Fibroblast of skin of left biceps (primary cell): Measurements from ENCODE around the gene ANKRD36C.
"Not testable (repeated sequence)": the region's sequence is repeated elsewhere in the genome, so short reads cannot be mapped to it uniquely, and the experiment has no call there.

ENCODE experiments used
- DNase-seq, 2 experiments: peaks; one replicate each; pipeline ENCODE4 v3.0.0-alpha.2; 2013; ENCODE audit warnings: low read depth in 2 of 2

ANKRD36C gene

DNA sequence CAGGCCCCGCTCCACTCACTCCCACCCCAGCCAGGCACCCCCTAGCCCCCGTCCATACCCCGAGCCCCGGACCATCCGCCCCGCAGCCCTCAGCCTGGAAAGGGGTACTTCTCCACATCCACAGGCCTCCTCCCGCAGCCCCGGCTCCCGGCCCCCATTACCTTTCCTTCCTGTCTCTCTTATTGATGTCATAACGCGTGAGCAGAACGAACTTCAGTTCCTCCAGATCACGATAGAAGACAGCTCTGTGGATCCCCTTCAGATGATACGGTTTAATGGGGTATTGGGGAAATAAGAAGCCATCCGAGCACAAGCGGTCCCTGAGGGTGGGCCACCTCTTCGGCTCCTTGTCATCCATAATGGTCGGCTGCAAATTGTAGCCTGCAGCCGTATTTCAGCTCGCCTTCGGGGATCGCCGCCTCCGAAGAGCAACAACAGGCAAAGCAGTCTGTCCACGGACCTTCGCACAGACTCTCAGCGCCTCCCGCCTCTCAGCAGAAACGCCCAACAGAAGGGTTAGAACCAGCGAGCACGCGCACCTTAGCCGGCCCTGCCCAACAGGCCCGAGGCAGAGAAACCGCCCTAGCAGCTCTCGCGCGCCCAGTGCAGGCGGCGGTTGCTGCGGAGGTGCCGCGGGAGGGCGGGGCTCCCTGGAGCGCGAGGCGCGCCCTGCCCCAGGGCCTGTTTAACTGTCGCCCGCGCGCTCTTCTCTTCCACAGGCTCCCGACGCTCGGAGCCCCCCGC, at the start of gene ANKRD36C:
Gene ANKRD36C, minus strand, starts transcription at position 474 of the 744 bp plus-strand sequence. Its CDS starts 116 bp downstream, at position 358.
- not testable (repeated sequence) for DNase-seq

DNA sequence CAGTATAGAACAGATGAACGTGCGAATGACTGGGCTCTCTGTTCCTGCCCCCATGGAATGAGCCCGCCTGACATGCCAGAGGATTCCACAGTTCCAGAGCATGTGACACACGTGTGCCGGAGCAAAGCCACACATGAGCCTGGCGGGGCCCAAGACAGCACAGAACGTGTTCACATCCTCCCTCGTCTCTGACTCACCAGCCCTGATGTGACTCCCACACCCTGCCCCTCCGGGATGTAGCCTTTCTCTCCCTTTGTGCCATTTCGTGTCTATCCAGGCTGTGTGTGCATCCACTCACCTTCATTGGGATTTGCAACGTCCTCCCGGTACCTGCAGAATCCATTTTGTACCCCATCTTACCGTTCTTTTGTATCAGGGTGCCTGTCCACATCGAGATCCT, 43.9 kb upstream of the ANKRD36C start:
- not testable (repeated sequence) for DNase-seq

DNA sequence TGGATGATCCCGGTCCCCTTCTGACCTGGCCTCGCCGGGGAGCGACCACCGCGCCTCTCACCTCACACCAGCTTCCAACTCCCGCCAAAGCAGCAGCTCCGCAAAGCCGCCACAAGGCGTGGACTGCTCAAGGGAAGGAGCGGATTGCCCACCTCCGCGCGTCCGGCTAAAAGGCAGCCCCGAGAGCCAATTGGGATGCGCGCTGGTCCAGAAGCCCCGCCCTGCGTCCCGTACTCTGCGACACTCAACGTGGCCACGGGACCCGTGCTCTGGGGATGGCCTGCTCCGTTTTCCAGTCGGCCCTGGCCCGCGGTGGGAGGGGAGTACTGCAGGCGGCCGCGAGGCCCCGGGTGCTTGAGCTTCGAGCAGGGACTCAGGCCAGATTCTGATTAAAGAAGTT, 43.2 kb upstream of the ANKRD36C start, which contains the start of gene GPAT2:
Gene GPAT2, minus strand, starts transcription at position 125 of the 400 bp plus-strand sequence. CDS start 2,557 bp downstream, outside the sequence.
- not testable (repeated sequence) for DNase-seq

DNA sequence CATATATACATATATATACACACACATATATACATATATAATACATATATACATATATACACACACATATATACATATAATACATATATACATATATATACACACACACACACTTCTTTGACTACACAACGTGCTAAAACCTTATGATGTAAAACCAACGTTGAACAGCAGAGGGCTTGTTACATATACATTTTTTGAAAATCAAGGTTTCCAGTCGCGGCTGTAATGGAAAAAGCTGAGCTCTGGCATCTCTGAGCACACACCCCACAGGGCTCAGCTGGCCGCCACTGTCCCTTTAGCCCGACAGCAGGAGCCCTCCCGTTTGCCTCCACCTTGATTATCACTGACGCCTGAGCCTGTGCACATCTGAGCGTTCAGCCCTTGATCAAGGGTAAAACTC, 42.4 kb upstream of the ANKRD36C start:
- not testable (repeated sequence) for DNase-seq

DNA sequence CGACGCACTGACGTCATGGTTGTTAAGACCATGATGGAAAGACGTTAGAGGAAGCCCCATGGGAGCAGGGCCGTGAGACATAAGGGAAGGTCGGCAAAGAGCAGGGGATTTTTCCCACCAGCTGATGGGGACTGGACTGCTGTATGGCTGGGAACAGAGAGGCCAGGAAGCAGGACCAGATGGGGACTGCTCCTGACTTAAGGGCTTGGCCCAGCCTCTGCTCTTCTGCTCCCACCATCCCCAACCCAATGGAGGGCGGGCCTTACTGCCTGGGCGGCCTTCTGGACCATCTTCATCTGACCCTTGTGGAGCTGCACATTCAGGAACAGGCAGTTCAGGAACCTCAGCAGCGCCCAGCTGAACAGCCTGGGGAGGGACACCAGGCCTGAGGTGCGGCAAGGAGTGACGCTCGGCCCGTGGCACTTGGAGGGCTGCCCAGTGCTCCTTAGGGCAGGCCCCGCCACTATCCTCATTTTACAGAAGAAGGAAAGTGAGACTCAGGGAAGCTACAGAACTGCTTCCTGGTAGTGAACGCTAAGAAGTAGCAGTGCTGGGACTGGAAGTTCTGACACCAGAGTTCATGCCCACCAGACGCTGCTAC, 36.2 kb upstream of the ANKRD36C start:
- not testable (repeated sequence) for DNase-seq

DNA sequence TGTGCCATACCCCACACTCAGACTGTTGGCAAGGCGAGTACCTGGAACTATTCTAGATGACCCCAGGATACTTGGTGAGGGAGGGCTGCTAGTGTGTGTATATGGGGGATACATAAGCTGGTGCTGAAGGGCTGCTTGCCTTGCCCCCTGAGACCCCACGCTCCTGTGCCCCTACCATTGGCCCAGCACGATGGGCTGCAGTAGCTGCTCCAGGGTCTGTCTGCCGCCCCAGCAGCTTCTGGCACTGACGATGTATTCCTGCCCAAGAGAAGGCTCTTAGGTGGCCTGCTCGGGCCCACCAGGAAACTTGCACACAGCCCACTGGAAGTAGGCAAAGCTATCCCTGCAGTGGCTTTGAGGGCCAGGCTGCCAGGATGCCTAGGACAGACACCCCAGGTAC, 34.1 kb upstream of the ANKRD36C start:
- DNase-seq: not testable (repeated sequence)

DNA sequence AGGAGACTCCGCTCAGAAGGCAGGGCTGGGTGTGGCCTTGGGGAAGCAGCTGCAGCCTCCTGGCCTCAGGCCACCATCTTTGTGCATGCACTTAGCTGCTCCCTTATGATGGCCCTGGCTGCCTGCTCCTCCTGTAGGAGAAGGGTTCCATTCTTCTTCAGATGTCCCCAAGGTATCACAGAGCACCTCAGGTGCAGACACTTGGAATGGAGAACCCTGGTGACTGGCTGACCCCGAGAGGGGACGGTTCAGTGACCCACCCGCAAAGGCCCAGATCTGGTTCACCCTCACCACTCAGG, 33.5 kb upstream of the ANKRD36C start:
- no peak for DNase-seq

DNA sequence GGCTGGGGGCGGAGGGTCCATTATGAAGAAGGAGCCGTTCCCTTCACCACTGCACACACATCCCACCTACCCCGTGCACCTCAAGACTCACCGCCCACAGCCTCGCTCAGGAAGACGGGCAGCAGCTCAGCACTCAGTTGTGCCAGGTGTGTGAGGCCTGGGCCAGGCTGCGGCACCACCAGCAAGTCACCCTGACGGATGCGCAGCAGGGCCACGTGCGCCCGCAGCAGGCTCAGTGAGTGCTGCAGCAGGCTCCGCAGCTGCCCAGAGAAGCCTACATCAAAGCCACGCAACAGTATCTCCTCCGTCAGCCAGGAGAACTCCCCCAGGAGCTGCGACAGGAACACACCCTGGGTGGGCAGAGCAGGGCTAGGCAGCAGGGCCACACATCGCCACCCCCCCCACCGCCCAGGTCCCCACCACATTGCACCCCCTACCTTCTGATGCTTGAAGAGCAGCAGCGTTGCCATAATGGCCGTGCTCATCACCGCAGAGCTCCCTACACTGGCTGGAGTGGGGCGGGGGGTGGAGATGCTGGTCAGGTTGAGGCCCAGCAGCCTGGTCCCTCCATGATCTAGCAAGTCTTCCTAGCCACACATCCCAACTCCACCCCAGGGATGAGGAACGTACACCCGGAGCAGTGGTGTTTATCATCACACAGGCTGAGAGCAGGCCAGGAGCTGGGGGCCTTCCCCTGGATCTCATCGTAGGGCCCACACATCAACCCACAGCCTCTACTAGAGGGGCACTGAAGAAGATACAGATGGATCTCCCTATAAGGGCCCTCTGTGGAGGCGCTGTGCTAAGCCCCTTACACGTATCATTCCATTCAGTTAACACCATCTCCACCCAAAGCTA, 32.9 kb upstream of the ANKRD36C start:
- DNase-seq: no peak

DNA sequence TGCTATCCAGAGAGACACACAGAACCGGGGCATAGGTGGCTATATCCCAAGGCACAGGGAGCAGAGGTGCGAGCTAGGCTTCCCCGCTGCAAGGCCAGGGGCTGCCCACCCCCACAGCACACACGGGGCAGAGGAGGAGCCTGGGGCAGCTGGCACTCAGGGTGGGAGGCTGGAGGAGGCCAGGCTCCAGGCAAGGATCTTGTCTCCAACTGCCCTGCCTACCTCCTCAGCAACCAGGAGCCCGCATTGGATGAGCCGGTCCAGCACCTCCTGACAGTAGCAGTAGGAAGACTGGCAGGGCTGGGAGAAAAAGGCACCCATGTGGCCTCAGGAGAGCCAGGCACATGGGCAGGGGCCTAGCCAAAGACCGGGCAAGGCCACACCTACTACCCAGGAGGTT, 32.1 kb upstream of the ANKRD36C start:
- not testable (repeated sequence) for DNase-seq

DNA sequence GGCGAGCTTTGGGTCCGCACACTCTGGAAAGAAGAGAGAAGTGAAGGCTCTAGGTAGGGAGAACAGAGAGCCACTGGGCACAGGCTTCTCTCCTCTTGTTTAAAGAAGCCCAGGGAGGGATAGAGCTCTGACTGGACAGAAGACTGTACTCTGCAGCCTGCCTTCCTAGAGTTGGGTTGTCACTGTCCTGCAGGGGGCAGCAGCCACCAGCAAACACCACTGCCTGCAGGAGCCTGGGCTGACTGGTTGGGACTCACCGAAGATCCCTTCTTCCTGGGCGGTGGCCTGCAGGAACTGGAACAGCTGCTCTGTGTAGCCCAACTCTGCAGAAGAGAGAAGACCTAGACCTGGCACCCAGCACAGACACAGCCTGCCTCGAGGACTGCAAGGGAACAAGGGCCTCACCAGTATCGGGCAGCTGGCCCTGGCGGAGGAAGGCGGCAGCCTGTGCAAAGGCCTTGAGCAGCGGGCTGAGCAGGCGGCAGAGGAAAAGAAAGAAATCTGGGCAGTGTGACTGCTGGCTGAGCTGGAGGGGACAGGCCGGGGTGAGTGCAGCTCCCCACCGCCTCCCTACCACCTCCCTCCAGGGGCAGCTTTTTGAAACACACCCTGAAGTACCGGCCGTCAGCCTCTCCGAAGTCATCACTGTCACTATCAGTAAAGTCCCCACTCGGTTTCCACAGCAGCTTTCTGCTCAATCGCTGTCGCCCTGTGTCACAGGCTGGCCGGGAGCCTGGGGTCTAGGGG, 31.2 kb upstream of the ANKRD36C start:
- peak; percentile 9 to 19 for DNase-seq

DNA sequence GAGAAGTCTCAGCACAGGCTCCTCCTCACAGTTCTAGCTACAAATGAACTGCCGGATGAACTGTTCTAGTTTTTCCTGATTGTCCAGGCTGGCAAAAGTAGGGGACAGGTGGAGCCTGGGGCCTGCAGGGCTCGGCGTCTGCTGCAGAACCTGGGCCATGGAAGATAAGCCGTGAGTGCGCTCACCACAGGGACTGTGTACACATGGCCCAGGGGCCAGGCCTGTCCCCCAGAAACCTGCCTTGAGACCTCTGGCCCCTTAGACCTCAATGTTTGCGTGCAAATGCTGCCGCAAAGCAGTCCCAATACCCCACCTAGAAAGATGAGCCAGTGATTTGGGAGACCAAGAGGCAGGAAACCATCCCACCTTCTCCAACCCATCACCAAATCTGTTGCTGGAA, 30.5 kb upstream of the ANKRD36C start:
- not testable (repeated sequence) for DNase-seq

DNA sequence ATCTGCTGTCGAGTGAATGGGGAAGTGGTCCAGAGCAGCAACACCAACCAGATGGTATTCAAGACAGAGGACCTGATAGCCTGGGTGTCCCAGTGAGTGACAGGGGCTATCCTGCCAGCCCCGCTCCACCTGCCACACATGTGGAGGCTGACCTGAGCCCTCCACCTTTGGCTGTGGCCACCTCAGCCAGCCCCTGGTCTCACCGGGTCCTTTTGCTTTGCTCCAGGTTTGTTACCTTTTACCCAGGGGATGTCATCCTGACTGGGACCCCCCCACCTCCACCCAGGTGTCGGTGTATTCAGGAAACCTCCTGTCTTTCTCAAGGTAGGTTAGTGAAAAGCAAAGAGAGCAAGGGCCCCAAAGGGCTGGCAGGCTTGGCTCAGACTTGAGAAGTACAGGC, 29.5 kb upstream of the ANKRD36C start:
- not testable (repeated sequence) for DNase-seq

DNA sequence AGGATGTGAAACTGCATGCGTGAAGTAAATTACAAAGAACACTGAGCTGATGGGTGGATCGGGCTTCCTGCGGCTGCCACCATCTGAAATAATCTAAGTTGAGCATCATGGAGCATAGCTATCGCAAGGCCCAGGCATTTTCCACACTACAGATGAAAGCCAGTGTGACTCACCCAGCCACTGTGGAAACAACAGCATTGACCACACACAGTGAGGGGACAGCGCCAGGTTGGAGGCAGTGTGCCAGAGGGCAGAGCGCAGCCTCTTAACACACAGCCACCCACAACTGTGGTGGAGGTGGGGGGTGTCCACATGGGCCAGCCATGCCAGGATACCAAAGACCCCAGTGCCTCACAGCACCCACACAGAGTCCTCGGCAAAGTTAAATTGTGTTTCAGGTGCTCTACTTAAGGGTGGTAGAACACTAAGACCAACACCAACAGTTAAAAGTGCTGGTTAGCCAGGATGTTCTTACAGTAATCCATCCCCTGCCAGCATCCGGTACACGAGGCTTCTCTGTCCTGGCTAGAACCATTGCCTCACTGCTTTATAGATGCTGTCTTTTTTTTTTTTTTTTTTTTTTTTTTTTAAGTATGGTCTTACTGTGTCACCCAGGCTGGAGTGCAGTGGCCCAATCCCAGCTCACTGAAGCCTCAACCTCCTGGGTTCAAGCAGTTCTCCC, 28.4 kb upstream of the ANKRD36C start:
- not testable (repeated sequence) for DNase-seq

DNA sequence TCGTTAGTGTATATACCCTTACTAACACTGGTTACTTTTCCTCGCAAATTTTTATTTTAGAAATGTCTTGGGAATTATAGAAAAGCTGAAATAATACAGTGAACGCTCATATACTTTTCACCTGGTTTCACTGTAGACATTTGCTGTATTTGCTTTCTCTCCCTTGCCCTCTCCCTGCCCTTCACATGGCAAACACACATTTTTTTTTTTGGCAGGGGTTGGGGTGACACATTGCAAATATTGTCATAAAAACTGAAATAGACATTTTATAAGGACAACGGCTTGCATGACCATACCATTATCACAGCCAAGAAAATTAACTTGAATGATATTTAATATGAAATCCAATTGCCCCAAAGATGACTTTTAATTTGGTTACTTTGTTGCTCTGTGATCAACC, 24.7 kb upstream of the ANKRD36C start:
- not testable (repeated sequence) for DNase-seq

DNA sequence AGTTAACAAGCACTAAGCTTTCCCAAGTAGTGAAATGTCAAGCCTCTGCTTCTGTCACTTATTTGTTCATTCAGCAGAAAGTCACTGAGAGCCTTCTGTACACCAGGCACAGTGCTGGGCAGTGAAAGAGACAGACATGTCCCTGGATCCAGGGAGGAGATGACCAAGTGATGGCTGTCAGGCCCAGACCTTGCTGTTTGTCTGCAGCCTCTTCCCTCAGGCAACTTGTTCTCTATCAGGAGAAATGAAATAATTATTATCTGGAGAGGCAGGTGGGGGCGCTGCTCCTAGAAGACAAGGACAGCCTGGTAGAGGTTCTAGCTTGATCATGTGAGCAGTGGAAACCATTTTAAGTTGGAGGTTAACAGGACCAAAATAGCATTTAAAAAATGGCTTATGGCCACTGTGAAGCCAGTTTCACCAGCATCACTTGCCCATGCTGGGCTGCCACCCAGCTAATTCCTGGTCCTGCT, 21.2 kb upstream of the ANKRD36C start:
- not testable (repeated sequence) for DNase-seq

DNA sequence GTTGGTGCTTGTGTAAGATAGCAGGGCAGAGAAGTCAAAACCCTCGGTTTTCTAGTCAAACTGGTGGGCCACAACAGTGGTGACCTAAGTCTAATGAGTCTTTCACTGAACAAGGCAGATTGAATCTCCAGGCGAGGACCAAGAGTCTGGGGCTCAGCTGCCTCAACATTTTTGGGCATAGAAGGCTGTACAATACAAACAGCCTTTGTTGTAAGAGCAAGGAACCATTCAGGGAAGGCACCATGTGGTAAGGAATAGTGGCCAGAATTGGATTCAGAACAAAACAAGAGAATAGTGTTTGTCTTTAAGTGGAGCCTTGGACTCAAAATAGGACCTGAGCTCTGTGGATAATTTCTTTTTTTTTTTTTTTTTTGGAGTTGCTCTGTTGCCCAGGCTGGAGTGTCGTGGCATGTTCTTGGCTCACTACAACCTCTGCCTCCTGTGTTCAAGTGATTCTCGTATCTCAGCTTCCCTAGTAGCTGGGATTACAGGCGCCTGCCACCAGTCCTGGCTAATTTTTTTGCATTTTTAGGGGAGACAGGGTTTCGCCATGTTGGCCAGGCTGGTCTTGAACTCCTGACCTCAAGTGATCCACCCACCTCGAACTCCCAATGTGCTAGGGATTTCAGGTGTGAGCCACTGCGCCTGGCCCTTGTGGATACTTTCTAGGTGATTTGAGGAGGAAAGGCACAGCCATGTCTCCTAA, 20.6 kb upstream of the ANKRD36C start:
- not testable (repeated sequence) for DNase-seq

DNA sequence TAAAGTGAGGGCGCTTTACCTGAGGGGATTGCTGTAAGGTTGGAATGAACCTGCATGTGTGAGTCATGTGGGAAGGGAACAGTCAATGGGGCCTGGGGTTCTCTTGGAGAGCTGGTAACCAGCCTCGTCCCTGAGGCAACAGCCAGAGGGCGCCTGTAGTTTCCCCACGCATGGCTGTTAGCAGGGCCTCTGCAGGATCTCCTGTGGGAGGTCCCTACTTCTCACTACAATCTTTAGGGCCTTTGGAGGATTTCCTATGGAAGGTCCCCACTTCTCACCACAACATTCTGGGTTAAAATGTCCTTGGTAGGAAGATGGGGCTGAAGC, 19.5 kb upstream of the ANKRD36C start:
- DNase-seq: not testable (repeated sequence)

DNA sequence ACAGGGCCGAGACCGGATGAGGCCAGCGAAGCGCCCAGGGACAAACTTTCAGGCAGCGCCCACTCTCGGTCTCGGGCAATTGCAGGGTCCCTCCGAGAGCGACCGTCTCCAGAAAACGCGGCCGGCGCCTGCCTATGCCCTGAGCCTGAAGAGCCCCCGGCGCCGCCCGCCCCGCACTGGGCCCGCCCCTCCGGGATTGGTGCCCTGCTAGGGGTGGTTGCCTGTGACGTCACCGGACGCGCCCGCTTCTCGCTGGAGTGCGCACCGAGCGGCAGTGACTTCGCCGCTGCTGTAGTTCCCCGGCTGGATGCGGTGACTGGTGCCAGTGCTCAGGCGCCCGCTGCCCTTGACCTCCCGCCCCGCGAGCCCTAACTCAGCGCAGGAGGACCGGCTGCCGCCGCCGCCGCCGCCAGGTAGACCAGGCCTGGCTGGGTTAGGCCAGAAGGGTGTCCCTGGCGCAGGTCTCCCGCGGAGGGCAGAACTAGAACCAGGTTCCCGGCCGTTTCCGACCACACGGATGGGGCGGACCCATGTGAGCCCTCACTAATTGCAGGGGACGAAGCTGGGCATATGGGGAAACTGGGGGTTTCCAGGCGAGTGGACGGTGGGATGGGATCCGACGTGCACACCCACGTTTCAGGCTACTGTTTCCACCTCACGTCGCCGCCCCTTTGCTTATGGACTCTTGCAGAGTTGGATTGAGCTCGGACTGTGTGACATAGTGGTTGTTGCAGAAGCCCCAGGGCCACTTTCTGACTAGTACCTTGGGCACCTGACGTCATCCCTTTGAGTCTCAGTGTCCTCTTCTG, 18.9 kb upstream of the ANKRD36C start:
- peak; percentile 43 to 58 for DNase-seq

DNA sequence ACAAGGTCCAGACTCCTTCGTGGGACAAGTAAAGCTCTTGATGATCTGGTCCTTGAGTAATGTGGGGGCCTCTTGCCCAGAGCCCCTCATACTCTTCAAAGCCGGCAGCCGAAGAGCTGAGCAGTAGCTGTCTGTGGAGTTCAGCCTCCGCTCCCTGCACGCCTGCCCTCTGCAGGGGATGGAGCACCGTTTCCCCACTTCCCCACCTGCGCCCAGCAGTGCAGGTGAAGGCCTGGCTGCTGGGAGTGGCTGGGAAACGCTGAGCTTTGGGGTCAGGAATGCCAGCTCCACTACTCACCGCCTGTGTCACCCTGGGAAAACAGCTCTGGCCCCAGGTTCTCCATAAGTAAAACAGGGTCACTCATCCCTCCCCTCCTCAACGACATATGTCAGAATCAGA, 18.2 kb upstream of the ANKRD36C start:
- DNase-seq: not testable (repeated sequence)

DNA sequence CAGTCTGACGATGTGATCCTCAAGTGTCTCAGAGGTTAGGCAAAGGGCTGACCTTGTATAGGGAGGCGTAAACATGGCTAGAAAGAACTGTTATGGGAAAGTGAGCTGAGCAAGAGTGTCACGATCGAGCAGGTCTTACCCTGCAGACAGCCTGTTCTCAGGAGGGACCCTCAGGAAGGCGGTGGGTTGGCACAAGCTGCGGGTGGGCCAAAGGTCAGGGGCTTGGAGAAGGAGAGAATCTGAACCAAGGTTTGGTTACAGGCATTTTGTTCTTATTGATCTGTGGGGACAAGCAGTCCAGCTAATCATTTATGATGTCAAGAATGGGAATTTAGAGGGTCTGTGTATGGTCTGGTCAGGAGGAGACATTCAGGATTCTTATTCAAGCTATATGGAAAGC, 16.4 kb upstream of the ANKRD36C start:
- not testable (repeated sequence) for DNase-seq
